DMS 273 treated with DMSO at 0.1 percent for 48 hours (cell line): ENCODE results near the gene ZNF385A.

Source experiments
- DNase-seq: peaks from one replicate; lab custom pipeline; 2025; lab: John Stamatoyannopoulos, UW

ZNF385A gene

DNA sequence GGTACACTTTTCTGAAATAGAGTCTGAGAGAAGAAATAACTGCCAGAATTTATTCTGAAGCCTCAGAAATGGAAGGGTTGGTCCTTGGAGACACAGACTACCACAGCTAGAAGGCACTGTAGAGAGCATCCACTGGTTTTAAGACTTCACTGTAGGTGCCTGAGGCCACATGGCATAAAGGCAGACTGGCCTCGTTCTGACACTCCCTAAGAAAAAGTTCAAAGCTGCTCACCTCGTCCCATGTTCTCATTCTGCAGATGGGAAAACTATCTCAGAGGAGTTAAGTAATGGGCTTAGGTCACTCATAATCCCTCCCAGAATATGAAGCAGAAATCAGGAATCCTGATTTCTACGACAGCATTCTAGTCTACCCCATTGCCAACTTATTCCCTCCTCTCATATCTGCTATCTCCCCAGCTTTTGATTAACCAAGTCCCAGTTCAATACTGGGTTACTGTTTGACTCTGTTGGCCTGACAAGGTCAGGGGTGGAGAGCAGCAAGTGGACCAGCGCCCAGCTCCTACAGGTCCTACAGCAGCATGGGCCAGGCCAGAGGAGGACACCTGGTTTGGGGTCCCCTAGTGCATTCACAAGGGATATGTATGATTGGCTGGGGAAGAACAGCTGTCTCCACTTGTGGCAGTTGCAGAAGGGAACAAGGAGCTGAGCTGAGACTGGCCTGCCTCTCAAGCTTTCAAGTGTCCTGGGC lies 30.8 kb upstream of the ZNF385A start:
- DNase-seq = no peak

DNA sequence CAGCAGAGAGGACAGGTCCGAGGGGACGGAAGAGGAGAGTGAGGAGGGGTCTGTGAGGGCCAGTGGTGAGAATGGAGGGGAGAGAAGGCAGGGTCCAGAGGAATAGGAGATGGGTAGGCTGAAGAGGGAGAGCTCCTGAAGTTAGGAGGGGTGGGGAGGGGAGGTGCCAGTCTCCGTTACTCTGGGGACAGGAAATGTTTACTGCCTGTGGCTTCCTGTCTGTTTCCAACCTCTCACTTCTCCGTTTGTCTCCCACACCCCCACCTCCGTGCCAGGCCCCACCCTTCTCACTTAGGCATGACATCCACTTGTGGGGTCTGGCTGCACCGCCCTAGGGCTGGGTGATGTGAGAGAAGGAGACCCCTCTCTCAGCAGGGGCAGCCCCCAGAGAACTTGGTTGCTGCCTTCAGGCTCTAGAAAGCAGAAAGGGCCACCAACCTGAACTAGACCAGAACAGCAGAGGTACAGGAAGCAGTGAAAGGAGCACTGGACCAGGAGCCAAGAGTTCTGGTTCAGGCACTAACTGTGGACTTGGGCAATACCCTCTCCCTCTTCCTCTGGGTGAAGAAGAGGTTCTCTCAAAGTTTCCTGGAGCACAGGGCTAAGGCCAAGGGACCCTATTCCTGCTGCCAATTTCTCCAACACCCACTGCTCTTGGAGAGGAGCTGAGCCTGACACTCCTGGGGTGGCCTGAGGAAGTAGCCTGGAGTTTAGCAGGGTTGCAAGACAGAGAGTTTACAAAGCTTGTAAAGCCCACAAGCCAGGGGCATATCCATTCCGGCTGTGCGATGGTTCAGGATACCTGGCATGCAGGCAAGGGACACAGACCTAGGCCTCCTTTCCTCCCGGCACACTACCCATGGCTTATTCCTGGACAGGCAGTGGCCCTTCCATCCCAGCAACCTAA lies 29.0 kb upstream of the ZNF385A start:
- no peak for DNase-seq

DNA sequence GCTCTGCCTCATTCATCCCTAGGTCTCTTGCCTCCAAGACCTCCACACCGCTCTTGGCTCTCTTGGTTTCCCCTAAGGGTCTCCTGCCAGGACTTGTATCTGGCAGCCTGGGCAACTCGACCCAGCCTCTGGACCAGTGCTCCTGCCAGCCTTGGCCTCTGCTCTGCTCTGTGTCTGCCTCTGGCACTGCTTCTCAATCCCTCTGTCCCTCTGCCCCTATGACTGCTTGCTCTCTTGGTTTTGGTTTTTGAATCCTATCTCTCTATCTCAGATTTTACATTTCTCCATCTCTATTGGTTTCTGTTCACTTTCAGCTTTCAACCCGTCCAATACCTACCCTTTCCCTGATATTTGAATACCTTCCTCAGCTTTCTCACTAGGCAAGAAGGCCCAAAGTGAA lies 28.3 kb upstream of the ZNF385A start:
- DNase-seq = no peak

DNA sequence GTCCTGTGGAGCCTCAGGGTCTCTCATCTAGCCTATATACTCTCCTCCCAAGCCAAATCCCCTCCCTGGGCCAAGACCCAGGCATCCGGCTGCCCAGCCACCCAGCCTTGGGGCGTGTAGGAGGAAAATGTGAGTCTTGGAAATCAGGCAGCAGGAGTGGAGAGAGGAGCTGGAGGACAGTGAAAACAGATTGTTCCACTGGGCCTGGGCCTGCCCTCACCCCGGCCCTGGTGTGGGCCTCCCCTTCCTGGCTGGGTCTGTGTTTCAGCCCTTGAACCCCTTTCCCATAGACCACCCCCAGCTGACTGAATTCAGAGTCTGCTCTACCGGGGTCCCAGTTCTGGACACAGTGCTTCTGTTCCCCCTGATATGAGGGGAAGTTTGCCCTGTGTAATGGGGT lies 27.8 kb upstream of the ZNF385A start:
- no peak for DNase-seq

- no peak for DNase-seq
These were observed 27.1 kb upstream of the ZNF385A start for GRCh38 chr12:54411391-54412241.

DNA sequence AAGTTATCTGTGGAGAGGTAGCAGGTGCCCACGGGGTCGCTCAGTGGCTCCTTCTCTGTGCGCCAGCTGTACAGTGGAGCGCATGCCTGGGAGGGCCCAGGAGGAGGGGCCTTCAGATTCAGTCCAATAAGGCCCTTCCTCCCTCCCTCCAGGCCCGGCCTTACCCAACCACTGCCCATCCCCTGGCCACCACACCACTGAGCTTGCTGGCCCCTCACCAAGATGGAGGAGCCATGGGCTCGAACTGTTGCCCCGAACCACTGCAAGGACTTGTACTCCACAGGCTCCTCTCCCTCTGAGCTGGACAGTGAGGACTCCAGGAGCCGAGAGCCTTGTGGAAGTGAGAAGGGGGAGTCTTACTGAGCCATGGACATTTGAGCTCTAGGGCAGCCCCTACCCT lies 24.7 kb upstream of the ZNF385A start:
- no peak for DNase-seq

- DNase-seq = no peak
These were observed 22.8 kb upstream of the ZNF385A start for GRCh38 chr12:54407183-54407905.

DNA sequence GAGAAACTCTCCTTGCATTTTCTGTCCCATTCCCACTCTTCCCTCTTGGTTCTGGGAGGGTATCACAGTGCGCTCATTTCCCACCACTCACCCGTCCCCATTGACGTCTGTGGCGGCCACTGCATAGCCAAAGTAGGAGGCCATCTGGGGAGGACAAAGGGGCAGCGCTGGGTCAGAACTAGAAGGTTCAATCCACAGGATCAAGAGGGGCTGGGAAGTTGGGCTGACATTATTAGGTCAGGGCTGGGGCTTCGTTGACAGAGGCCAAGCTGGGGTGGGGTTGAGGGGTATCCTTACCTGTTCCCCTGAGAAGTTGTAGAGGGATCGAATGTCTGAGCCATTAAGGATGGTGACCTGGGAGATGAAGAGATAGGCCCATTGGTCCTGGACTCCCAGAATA lies 21.0 kb upstream of the ZNF385A start:
- no peak for DNase-seq

- DNase-seq = no peak
These were observed 20.6 kb upstream of the ZNF385A start for GRCh38 chr12:54405106-54405505.

- no peak for DNase-seq
These were observed 19.8 kb upstream of the ZNF385A start for GRCh38 chr12:54404061-54405004.

DNA sequence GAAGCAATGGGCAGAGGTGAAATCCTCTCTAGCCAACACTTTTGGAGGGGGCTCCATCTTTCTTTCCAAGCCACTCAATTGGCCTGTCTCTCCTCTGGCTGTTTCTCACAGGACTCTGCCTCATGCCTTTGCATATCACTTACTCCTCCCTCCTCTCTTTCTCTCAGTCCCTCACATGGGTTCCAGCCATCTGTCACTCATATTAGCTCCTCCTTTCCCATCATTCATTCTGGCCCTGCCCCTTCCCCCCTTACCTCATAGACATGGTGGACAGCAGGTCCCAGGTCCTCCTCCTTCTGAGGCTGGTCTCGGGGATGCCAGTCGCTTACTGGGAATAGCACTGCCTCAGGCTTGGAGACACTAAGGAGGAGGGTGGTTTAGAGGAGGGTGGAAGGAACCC lies 16.6 kb upstream of the ZNF385A start:
- DNase-seq = no peak

GRCh38 chr12:54398995-54399793 lies 14.7 kb upstream of the ZNF385A start:
- DNase-seq = no peak

DNA sequence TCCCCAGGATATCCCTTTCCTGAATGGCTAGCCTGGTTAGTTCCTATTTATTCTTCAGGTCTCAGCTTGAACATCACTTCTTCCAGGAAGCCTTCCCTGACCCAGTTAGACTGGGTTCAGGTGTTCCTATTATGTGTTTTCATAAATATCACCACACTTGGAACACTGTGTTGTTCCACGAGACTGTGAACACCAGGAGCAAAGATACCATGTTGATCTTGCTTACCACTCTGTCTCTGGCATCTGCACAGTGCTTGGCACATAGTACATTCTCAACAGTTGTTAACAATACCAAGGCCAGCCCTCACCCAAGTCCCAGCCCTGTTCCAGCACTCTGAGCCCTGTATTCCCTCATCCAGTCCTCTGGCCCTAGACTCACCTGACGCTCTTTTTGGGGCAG lies 13.7 kb upstream of the ZNF385A start:
- no peak for DNase-seq

DNA sequence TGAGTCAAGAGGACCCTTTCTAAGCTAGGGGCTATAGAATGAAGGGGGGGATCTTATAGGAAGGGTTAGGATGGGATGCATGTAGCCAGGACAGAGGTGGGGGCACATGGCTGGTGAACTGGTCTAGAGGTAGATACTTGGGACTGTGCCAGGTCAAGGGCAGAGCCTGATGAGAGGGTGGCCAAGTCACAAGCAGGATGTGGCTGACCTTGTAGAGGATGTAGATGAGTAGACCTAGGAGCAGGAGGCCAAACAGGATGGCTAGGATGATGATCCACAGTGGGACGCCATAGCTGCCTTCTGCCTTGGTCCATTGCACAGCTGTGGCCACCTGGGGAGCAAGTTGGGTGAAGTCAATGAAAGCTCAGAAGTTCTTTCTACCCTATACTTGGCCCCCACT lies 12.6 kb upstream of the ZNF385A start:
- no peak for DNase-seq

GRCh38 chr12:54395545-54395944 lies 11.0 kb upstream of the ZNF385A start:
- no peak for DNase-seq

GRCh38 chr12:54394986-54395385 lies 10.5 kb upstream of the ZNF385A start:
- DNase-seq = no peak

- DNase-seq = no peak
These were observed 9.8 kb upstream of the ZNF385A start for GRCh38 chr12:54394281-54394719.

- DNase-seq = no peak
These were observed 9.2 kb upstream of the ZNF385A start for GRCh38 chr12:54393743-54394142.

- no peak for DNase-seq
These were observed 8.7 kb upstream of the ZNF385A start for GRCh38 chr12:54393207-54393609.
